Measurements from ENCODE around the gene ZNF30.
"Not testable (repeated sequence)": the region's sequence is repeated elsewhere in the genome, so short reads cannot be mapped to it uniquely, and the experiment has no call there.

Gene ZNF30

GRCh38 chr19:34990578-34991192 is 64.0 kb downstream of the ZNF30 start:
- no peak for DNase-seq

- DNase-seq, result no peak
Measured at GRCh38 chr19:34991542-34992333, 65.0 kb downstream of the ZNF30 start.

DNA sequence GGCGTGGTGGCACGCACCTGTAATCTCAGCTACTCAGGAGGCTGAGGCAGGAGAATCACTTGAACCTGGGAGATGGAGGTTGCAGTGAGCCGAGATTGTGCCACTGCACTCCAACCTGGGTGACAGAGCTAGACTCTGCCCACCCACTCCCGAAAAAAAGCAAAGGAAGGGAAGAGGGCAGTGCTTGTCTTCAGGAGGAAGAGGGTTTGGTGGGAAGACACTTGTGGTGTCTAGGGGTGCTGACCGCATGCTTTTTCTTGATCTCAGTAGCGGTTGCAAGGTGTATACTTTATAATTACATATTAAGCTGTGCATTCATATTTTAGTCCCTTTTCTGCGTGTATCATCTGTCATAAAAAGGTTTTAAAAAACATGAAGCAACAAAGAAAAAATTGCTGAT is 65.9 kb downstream of the ZNF30 start:
- not testable (repeated sequence) for DNase-seq

GRCh38 chr19:34994286-34994642 is 67.6 kb downstream of the ZNF30 start:
- DNase-seq, result no peak
